UCSD-AML1 (cell line): ENCODE data around the gene TGFBRAP1.

Experiments used
- DNase-seq: peaks from one replicate; lab custom pipeline; 2025; ENCODE audit not compliant: unreplicated experiment; lab: John Stamatoyannopoulos, UW

Gene TGFBRAP1

DNA sequence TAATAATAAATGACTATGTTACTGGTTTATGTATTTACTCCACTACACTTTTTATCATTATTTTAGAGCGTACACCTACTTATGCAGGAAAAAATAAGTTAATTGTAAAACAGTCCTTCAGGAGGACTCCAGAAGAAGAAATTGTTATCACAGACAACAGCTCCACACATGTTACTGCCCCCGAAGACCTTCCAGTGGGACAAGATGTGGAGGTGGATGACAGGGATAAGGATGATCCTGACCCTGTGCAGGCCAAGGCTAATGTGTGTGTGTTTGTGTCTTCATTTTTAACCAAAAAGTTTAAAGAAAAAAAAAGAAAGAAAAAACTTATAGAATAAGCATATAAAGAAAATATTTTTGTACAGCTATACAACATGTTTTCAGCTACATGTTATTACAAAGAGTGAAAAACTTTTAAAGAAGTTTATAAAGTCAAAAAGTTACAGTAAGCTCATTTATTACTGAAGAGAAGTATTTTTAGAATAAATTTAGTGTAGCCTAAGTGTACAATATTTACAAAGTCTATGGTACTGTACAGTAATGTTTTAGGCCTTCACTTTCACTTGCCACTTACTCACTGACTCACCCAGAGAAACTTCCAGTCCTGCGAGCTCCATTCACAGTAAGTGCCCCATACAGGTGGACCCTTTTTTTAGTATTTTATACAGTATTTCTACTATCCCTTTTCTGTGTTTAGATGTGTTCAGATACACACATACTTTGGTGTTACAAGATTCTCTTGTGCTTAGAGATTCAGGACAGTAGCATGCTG lies 7.5 kb downstream of the TGFBRAP1 start:
- DNase-seq, result no peak

DNA sequence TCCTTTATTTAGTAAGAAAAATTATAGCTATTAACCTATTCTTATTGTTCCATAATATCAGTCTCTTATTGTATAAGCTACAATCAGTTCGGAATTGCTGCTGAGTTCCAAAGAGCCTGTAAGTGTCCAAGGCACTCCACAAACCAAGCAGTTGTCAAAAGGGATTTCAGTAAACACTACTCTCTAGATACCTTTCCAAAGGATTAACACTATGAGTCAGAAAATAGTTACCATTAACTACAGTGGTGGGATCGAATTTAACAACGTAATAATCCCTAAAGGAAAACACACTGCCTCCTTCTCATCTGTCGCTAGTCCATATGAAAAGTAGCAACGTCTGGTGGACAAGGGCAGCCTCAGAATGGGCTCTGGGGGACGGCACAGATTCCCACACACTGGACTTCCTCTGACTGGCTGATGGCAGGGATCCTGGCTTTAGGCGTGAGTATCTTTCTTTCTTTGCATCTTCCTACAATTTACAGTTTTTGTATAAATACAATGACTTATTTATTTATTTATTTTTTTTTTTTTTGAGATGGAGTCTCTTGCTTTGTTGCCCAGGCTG lies 8.8 kb downstream of the TGFBRAP1 start:
- no peak for DNase-seq

- DNase-seq, result no peak
Observed at GRCh38 chr2:105317937-105318336, 11.6 kb downstream of the TGFBRAP1 start.

- no peak for DNase-seq
Observed at GRCh38 chr2:105315314-105315713, 14.2 kb downstream of the TGFBRAP1 start.

DNA sequence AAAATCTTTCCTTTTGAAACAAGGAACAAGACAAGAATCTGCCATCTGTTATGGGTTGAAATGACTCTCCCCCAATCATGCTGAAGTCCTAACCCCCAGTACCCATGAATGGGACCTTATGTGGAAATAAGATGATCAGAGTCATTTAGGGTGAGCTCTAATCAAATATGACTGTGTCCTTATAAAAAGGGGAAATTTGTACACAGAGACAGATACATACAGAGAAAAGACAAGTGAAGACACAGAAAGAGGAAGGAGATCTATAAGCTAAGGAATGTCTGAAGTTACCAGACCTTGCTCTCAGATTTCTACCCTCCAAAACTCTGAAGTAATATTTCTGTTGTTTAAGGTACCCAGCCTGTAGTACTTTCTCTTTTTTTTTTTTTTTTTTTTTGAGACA lies 15.7 kb downstream of the TGFBRAP1 start:
- DNase-seq, result no peak

DNA sequence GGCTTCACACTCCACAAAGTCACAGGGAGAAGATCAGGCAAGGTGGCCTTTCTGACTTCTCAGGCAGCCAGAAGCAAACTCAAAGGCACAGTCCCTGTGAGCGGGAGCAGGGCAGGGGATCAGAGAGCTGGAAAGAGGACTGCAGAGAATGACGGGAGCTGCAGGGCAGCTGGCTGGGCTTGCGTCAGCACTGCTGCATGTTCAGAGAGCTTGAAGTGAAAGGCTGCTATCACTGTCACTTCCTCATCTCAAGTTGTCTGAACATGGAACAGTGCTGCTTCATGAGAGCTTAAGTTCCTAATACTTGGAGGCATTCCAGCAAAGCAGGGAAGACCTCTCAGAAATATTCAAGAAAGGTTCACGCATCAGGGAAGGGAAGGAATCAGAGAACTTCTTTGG lies 20.4 kb downstream of the TGFBRAP1 start:
- no peak for DNase-seq

DNA sequence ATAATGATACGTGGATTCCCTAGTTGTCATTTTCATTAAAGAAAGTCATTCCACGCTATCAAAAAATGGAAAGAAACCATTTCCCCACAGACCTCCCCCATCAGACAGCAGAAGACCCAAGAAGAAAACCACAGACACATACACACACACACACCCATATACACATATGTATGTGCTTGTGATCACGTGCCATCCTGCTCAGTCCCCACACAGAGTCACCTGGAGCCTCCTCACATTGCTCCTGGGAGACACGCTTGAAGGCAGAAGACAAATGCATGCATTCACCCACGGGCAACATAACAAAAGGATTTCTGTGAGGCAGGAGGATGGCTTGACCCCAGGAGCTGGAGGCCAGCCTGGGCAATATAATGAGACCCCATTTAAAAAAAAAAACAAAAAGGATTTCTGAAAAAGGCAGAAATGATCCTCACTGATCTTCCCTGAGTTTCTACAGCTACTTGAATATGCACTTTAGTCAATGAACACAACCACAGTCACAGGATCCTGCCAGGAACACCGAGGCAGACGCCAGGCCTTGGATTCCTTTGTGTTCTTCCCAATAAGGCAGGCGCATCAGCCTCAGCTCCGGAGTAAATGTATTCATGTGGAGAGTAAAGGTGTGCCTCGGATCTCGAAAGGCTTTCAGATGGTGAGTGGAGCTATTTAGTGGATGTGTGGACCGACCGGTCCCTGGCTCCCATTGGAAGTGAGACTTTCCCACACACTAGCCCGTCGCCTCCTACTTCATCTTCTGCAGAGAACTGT lies 21.0 kb downstream of the TGFBRAP1 start:
- no peak for DNase-seq

DNA sequence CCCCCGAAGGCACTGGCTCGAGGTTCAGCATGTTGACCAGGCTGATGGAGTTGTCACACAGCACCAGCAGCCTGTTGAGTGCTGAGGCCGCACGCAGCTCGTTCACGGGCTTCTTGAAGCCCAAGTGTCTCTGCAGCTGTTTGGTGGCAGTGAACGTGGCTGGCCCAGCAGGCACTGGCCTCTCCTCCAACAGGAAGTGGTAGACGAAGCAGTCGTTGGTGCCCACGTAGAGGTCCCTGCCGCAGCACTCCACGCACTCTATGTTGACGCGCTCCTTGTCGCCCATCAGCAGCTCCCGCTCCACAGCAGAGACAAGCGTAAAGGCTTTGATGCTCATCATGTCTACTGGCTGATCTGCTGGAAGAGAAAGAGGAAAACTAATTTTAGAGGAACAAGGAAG lies 21.6 kb downstream of the TGFBRAP1 start:
- no peak for DNase-seq

- no peak for DNase-seq
Observed at GRCh38 chr2:105307550-105307949, 22.0 kb downstream of the TGFBRAP1 start.

GRCh38 chr2:105307146-105307545 lies 22.4 kb downstream of the TGFBRAP1 start:
- no peak for DNase-seq

DNA sequence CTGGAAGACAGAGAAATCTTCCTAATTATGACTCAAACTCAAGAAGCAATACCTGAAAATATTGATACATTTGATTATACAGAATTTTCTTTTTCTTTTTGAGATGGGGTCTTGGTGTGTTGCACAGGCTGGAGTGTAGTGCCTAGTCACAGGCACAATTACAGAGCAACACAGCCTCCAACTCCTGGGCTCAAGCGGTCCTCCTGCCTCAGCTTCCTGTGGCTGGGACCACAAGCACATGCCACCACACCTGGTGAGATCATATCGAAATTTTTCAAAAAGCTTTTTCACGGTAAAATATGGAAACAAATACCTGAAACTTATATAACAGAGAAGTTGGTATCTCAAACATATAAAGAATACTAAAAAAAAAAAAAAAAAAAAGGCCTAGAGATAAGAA lies 27.9 kb downstream of the TGFBRAP1 start:
- no peak for DNase-seq

GRCh38 chr2:105299290-105299689 lies 30.2 kb downstream of the TGFBRAP1 start:
- DNase-seq, result no peak

- no peak for DNase-seq
Observed at GRCh38 chr2:105298017-105298416, 31.5 kb downstream of the TGFBRAP1 start.

DNA sequence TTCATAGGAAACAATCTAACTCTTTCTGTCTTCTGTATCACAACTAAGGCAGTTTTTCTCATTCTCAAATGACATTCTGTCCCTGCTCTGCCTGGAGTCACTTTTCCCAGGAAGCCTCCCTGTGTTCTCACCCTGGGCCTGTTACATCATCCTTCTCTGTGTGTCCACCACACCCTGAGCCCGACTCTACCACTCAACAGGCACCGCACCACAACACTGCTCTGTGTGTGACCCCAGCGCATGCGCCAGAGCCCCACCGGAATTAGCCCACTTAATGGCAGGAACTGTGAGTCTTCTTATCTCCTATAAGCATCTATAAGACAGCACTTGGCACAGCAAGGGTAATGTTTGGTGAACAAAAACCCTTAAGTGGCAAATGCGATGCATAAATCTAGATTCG lies 32.3 kb downstream of the TGFBRAP1 start:
- DNase-seq, result no peak

DNA sequence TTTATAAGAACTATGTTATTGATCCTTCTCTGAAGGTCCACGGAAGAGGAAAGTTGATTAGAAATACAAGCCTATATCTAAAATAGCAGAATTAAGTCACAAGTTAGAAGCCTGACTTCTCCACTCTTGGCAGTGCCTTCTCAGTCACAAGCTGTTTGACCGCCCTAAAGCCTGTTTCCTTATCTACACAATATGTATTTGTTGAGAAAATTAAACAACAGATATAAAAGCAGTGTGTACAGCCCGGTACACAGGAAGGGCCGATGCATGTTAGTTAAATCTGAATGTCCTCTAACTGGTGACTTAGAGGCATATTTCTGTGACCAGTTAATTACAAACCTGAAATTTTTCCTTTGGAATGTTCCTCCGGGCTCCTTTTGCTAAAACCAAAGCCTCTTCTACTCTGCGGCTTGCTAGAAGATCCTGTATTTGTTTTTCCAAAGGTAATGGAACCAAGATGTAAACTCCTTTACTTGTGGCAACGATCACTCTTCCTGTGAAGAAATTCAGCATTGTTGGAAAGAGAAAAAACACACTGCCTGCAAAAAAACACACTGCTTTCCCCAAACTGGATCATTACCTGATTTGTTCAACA lies 33.4 kb downstream of the TGFBRAP1 start:
- DNase-seq, result no peak

- DNase-seq, result peak; percentile 16
Observed at GRCh38 chr2:105294844-105295481, 34.6 kb downstream of the TGFBRAP1 start.

GRCh38 chr2:105294046-105294445 lies 35.5 kb downstream of the TGFBRAP1 start:
- DNase-seq, result no peak

DNA sequence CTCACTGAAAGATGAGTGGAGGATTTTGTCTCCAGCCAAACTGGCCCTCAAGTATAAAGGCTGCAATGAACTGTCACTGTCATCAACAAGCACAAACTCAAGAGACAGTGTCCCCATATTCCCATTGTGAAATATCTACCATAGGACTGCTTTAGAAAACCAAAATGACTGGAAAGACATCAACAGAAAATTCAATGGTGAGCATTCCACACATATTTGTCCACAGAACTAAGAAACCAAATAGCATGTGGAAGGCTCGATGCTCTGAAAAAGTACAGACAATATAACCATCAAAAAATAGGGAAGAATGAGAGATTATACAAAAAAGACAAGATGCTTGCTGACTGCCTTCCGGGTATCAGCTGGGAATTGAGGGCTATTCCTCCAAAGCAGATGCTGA lies 37.6 kb downstream of the TGFBRAP1 start:
- no peak for DNase-seq

DNA sequence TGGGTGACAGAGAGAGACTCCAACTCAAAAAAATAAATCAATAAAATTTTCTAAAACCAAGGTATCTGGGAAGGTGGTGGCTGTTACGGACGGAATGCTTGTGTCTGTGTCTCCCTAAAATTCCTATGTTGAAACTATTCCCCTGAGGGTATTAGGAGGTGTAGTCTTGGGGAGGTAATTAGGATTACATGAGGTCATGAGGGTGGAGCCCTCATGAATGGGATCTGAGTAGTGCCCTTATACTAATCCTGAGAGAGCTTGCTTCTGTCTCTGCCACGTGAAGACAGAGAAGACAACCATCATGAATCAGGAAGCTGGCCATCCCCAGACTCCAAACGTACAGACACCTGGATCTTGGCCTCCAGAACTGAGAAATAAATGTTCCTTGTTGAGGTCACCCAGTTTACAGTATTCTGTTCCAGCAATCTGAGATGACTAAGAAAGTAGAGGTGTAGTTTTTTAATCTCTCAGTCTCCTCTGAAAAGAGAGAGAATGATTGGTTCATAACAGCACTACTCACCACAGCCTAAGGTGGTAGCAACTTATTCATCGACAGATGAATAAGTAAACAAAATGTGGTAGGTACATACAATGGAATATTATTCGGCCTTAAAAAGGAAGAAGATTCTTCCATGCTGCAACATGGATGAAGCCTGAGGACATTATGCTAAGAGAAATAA lies 38.4 kb downstream of the TGFBRAP1 start:
- DNase-seq, result no peak

- DNase-seq, result no peak
Observed at GRCh38 chr2:105288133-105288532, 41.4 kb downstream of the TGFBRAP1 start.

DNA sequence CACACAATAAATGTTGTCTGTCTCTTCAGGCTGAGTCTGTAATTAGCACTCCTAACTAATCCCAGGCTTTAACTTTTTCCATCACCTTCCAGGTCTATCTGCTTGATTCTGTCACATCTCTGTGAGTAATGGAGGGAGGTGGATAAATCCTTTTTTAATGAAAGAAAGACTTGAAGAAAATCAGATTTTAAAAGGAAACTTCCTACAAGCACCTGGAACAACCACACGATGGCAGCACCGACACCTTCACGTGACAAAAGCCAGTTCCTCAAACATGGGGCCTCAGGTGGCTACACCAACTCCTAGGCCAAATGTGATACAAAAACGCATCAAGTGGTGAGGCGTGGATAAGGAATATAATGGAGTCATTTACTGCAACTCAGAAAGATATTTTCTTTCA lies 41.8 kb downstream of the TGFBRAP1 start:
- DNase-seq, result peak; percentile 19
